GM13976 (cell line): ENCODE measurements around the gene IFITM10.

ENCODE experiments used
- DNase-seq: peaks from one replicate; pipeline ENCODE4 v3.0.0; 2012; ENCODE audit warnings: low spot score
- CTCF ChIP-seq: IDR thresholded peaks from 2 replicates; pipeline ENCODE4 v1.5.1; 2012; ENCODE audit warnings: borderline replicate concordance, mild to moderate bottlenecking; ENCODE audit not compliant: insufficient read depth; ENCODE audit errors: extremely low read depth, missing control alignments, control extremely low read depth
- in situ Hi-C: fragments of 300-500 bp; cut with MboI; formaldehyde crosslinking; loops from one replicate; pipeline ENCODE4 v1.12.0; 2022; ENCODE audit warnings: low sequenced_read_pairs, mixed read lengths, inconsistent platforms; ENCODE audit not compliant: unreplicated experiment

The IFITM10 gene

DNA sequence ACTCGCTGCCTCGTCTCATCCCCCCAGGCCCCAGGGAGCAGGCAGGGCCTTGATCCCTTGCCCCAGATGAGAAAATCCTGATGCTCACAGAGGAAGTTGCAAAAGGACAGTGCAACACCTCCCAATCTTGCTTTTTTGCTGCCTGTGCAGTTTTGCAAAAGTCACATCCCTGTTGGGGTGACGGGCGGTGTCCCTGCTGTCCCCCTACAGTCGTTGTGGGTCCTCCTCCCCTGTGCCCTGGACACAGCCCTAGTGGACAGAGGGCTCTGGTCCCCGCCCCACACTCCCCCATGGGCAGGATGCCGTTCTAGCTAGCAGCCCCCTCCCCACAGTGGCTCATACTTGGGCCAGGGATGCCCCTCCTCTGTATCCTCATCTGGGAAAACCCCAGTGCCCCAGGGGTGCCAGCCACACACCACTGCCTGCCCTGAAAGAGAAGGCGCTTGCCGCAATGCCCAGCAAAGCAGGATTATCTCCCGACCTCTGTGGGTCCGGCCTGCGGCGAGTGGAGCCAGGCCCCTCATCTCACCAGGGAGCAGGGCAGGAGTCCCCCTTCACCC, 31.7 kb upstream of the IFITM10 start:
- in situ Hi-C loops = no loop called here
- DNase-seq = peak; percentile 23
- no peak for TF ChIP-seq CTCF

GRCh38 chr11:1781593-1781975, 31.2 kb upstream of the IFITM10 start:
- in situ Hi-C loops = no loop called here
- DNase-seq = peak; percentile 31
- no peak for TF ChIP-seq CTCF

DNA sequence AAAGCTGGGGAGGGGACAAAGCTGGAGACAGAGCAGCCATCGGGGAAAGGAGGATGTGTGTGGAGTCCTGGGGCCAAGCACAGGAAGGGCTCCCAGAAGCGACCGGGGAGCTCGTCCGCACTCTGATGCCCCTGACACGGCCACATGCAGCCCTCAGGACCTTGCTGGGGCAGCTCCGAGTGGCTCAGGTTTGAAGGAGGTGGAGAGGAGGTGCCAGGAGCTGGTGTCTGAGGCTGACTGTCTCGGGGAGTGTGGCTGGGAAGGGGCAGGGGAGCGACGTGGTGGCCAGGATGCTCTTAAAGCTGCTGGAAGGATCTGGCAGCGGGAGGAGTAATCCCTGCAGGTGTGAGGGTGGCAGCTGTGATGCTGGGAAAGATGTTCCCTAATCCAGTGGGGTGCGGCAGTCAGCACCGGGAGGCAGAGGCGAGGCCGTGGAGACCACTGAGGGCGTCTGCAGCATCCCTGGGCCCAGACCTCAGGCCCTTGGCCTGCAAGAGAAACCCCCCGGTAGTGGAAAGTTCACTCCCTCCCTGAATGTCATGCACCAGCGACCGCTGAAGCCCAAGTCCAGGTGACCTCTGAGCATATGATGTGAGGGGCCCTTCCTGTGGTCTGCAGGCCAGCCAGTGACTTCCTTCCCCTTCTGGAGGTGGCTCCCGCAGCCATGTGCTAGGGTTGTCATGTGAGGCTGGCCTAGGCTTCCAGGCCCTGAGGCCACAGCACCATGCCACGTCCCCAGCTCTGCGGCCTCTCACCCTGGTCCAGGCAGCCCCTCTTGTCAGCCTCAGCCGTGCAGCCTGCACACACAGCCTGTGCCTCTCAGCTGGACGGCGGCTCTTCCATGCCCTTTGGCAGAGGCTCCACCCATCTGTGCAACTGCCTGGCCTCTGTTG, 30.6 kb upstream of the IFITM10 start:
- TF ChIP-seq CTCF = no peak
- peak; percentile 43 for DNase-seq
- in situ Hi-C loops = no loop called here

DNA sequence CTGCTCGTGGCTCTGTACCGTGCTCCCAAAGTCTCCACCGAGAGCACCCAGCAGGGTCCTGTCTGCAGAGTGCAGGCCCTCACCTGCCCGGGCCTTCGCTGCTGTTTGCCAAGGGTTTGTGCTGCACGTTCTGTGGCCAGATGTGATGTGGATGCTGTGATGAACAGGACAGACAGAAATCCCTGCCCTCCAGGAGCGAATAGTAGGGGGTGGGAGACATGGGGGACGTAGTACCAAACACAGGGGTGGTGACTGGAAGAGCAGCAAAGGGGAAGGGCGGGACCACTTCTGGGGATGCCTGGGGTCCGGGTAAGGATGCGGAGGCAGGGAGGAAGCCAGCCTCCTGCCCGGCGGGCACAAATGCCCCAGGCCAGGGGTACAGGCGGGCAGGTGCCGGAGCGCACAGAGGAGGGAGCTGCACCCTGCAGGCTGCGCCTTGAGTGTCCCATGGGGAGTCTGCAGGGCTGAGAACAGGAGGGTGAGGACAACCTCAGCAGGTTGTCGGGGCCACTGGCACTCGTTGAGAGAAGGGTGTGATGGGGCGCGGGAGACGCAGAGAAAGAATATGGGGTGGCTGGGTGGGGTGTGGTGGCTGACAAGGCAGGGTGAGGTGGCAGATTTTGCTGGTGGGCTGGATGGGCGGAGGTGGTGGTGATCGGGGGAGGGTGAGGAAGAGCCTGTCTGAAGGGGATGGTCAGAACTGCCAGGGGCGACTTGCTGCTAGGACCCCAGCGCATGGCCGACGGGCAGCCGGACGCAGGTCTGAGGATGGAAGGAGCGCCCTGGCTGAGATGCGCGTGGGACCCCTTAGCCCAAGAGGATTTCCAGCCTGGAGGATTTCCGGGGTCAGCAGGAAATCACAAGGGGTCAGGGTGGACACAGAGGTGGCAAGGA, 29.7 kb upstream of the IFITM10 start:
- peak; percentile 20 for DNase-seq
- in situ Hi-C loops = no loop called here
- TF ChIP-seq CTCF = no peak

DNA sequence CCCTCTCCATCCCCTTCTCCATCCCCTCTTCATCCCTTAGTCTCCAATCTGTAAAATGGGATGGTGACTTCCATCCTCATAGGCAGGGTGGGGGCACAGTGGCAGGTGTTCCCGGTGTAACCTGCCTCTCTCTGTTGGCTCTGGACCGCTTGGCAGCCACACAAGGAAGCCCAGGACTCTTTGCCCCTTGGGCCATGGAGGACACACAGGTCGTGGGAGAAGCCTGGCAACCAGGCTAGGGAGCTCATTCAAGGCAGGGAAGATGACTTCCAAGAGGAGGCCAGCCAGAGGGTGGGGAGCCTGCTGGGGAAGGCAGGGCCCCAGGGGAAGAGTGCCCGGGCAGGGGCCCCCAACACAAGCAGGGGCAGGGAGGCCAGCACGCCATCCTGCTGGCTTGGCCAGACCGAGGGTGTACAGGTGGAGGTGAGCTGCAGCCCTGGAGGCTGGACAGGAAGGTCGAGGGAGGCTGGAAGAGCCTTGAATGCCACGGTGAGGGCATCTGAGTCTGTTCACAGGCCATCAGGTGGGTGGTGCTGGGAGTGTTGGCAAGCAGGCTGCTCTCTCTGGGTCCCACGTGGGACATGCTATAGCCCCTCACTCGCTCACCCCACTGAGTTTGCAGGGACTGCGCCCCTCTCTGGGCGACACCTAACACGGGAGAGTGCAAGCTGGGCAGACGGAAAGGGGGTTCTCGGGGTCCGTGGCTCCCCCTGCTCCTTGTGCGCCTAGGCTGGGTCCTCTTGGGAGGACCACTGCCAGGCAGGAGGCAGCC, 28.8 kb upstream of the IFITM10 start:
- no peak for TF ChIP-seq CTCF
- DNase-seq = peak; percentile 30
- in situ Hi-C loops = no loop called here
